K562 (cell line): ENCODE measurements around the gene PDE1A. TPM values are rescaled to one million over a fixed set of nuclear protein-coding genes. Genes with fewer than 3 reads are reported as not detected.

Experiments
- ATAC-seq: fragments of 200-7000 bp; cut with Tn5 transposase; 3 replicates; pipeline ENCODE4 v1.9.1; 2020; ENCODE audit warnings: moderate library complexity
- BruUV-seq: library from RNA; stranded (reverse); fragments of 400-500 nt; replicated peaks from 2 replicates; lab custom pipeline; 2021; lab: Mats Ljungman, UMichigan
- CTCF ChIA-PET: fragments of 300-600 bp; formaldehyde crosslinking; extraction: SDS; loops from one replicate; lab custom pipeline; 2021; ENCODE audit warnings: low intra/inter-chr PET ratio; lab: Yijun Ruan, JAX
- POLR2A ChIA-PET: fragments of 300-600, 350-650 bp; sonication (Branson Sonifier 250); formaldehyde crosslinking; extraction: SDS; loops from one replicate; lab custom pipeline; 2021; ENCODE audit warnings: antibody characterized with exemption, inconsistent platforms; lab: Yijun Ruan, JAX
- DNase-seq, 4 experiments: peaks; one replicate each; pipeline versions ENCODE4 v3.0.0 to v3.0.0-alpha.2; 2011 to 2018; ENCODE audit warnings: low spot score in 3 of 4, mixed read lengths in 3 of 4; ENCODE audit errors: extremely low read depth in 1 of 4
- FAIRE-seq: peaks from 2 replicates; lab custom pipeline; 2011; peaks lifted over from hg19 to GRCh38; lab: Jason Lieb, UNC
- H2AFZ ChIP-seq: 2 replicates; pipeline ENCODE4 v1.6.0; 2011; ENCODE audit warnings: low read depth, low read length, control low read depth, inconsistent platforms
- H3K27ac ChIP-seq: fragments of 200-600 bp; 3 replicates; pipeline ENCODE4 v1.8.0; 2011; ENCODE audit warnings: low read depth, mild to moderate bottlenecking, control low read depth, inconsistent platforms, low read length, moderate library complexity, mixed read lengths; ENCODE audit errors: extremely low read depth
- H3K27me3 ChIP-seq, 2 experiments: fragments of 300-600 bp in 1 of 2; 2 replicates in 1 of 2; 3 replicates in 1 of 2; pipeline versions ENCODE4 v1.6.0 to v1.8.0; 2011; ENCODE audit warnings: inconsistent platforms in 2 of 2, low read length in 2 of 2, mild to moderate bottlenecking in 1 of 2, mixed read lengths in 1 of 2, moderate library complexity in 1 of 2; ENCODE audit not compliant: control insufficient read depth in 2 of 2, insufficient read depth in 2 of 2
- H3K36me3 ChIP-seq: fragments of 300-600 bp; 3 replicates; pipeline ENCODE4 v1.8.0; 2011; ENCODE audit warnings: mild to moderate bottlenecking, low read length, inconsistent platforms; ENCODE audit not compliant: control insufficient read depth, insufficient read depth
- H3K4me1 ChIP-seq, 2 experiments: fragments of 200-600 bp in 1 of 2; replicated peaks in 1 of 2; 2 replicates in 1 of 2; 3 replicates in 1 of 2; pipeline versions ENCODE4 v1.5.1 to v1.8.0; 2011; ENCODE audit warnings: inconsistent platforms in 2 of 2, low read length in 2 of 2, mild to moderate bottlenecking in 1 of 2, mixed read lengths in 1 of 2, moderate library complexity in 1 of 2; ENCODE audit not compliant: control insufficient read depth in 2 of 2, insufficient read depth in 2 of 2
- H3K4me2 ChIP-seq: 2 replicates; pipeline ENCODE4 v1.6.1; 2011; ENCODE audit warnings: low read length, control low read depth, inconsistent platforms, mixed read lengths; ENCODE audit not compliant: insufficient read depth
- H3K4me3 ChIP-seq: fragments of 200-600 bp; sonication (generic), shearing (Covaris generic); 2 replicates; pipeline ENCODE4 v1.5.1; 2016; ENCODE audit warnings: control low read depth, inconsistent platforms
- H3K79me2 ChIP-seq: fragments of 200-600 bp; 3 replicates; pipeline ENCODE4 v1.8.0; 2011; ENCODE audit warnings: low read length, inconsistent platforms; ENCODE audit not compliant: control insufficient read depth, insufficient read depth
- H3K9ac ChIP-seq, 2 experiments: 2 replicates each; pipeline versions ENCODE4 v1.6.0 to v1.6.1; 2011; ENCODE audit warnings: low read depth in 2 of 2, low read length in 2 of 2, control low read depth in 1 of 2, inconsistent platforms in 1 of 2, mild to moderate bottlenecking in 1 of 2, mixed read lengths in 1 of 2; ENCODE audit not compliant: insufficient read depth in 1 of 2
- H3K9me1 ChIP-seq: one replicate; pipeline ENCODE4 v1.6.0; 2011; ENCODE audit warnings: inconsistent platforms, mild to moderate bottlenecking, low read length, moderate library complexity; ENCODE audit not compliant: control insufficient read depth, insufficient read depth
- H3K9me3 ChIP-seq: replicated peaks from 2 replicates; pipeline ENCODE4 v1.5.1; 2011; ENCODE audit warnings: low read depth, low read length, inconsistent platforms; ENCODE audit not compliant: control insufficient read depth, insufficient read depth
- H4K20me1 ChIP-seq: replicated peaks from 2 replicates; pipeline ENCODE4 v1.6.1; 2011; ENCODE audit warnings: low read length, inconsistent platforms, mixed read lengths; ENCODE audit not compliant: control insufficient read depth, insufficient read depth
- BRD9 ChIP-seq: fragments of 450-650 bp; IDR thresholded peaks from 2 replicates; pipeline ENCODE4 v1.6.1; 2018; ENCODE audit warnings: low read depth; ENCODE audit not compliant: partially characterized antibody
- DDX20 ChIP-seq: fragments of 450-650 bp; IDR thresholded peaks from 2 replicates; pipeline ENCODE4 v1.6.1; 2016; ENCODE audit warnings: missing genetic modification characterization, low read depth, mild to moderate bottlenecking, missing compliant biosample characterization, moderate library complexity
- NELFE ChIP-seq: IDR thresholded peaks from 2 replicates; pipeline ENCODE4 v1.6.1; 2011; ENCODE audit warnings: mild to moderate bottlenecking; ENCODE audit not compliant: insufficient read depth, insufficient read length
- PPARD ChIP-seq: fragments of 250-450 bp; sonication (Bioruptor Pico); IDR thresholded peaks from 2 replicates; pipeline ENCODE4 v1.8.0; 2022; ENCODE audit warnings: inconsistent platforms, mild to moderate bottlenecking, moderate library complexity
- RFX5 ChIP-seq: IDR thresholded peaks from 2 replicates; pipeline ENCODE4 v1.6.1; 2011; ENCODE audit warnings: low read depth, mild to moderate bottlenecking, improper control_type of control experiment, low read length
- TAF7 ChIP-seq: fragments of 450-650 bp; IDR thresholded peaks from 2 replicates; pipeline ENCODE4 v1.6.1; 2016; ENCODE audit warnings: missing genetic modification characterization, missing compliant biosample characterization
- TEAD1 ChIP-seq, 2 experiments: fragments of 450-650 bp in 1 of 2; sonication (generic) in 1 of 2; formaldehyde crosslinking; IDR thresholded peaks; 2 replicates each; pipeline versions ENCODE4 v1.4.0 to v1.8.0; 2020 to 2022; ENCODE audit warnings: mild to moderate bottlenecking in 2 of 2, missing genetic modification reagents in 1 of 2
- ZNF282 ChIP-seq: sonication (generic); formaldehyde crosslinking; IDR thresholded peaks from 2 replicates; pipeline ENCODE4 v1.8.1; 2023; ENCODE audit warnings: missing genetic modification reagents
- ZNF57 ChIP-seq: fragments of 450-650 bp; formaldehyde crosslinking; IDR thresholded peaks from 2 replicates; pipeline ENCODE4 v1.4.0; 2020; ENCODE audit warnings: mild to moderate bottlenecking, moderate library complexity
- ZNF668 ChIP-seq: fragments of 250-450 bp; sonication (Bioruptor Pico); IDR thresholded peaks from 2 replicates; pipeline ENCODE4 v1.8.0; 2022; ENCODE audit warnings: mild to moderate bottlenecking, inconsistent platforms
- WGBS: fragments of 100-300 bp; shearing (Covaris generic); methylation state at CpG from one replicate; pipeline ENCODE4 v1.1.6; 2016; ENCODE audit warnings: low coverage, mixed read lengths; ENCODE audit not compliant: insufficient coverage; ENCODE audit errors: missing lambda C conversion rate; 5-methylcytosine and 5-hydroxymethylcytosine counted together
- in situ Hi-C: fragments of 300-500 bp; cut with MboI; formaldehyde crosslinking; loops from 4 replicates; pipeline ENCODE4 v1.15.0; 2018; ENCODE audit warnings: inconsistent platforms, mixed read lengths
- intact Hi-C: fragments of 100-400 bp; cut with micrococcal nuclease; formaldehyde crosslinking; loops from 2 replicates; pipeline ENCODE4 v1.14.2; 2022
- polyA plus RNA-seq, 8 experiments: library from polyadenylated mRNA; depleted of rRNA in 4 of 8; stranded (reverse) in 5 of 8; unstranded in 3 of 8; fragments of >200 nt; fragmentation: Nextera tagmentation in 2 of 8; fragmentation: Illumina TruSeq in 1 of 8; extraction: Ambion mirVana in 2 of 8; extraction: Trizol in 1 of 8; gene quantifications; 2 replicates each; pipeline versions ENCODE4 v1.2.1 to v1.2.3, GENCODE V29; 2011 to 2014; ENCODE audit warnings: inconsistent platforms in 1 of 8, missing spikeins in 1 of 8
- total RNA-seq, 7 experiments: library from RNA; depleted of rRNA in 6 of 7; stranded (reverse); fragments of >200 nt in 6 of 7; fragmentation: Illumina TruSeq in 2 of 7; extraction: Trizol in 2 of 7; gene quantifications; 2 replicates each; pipeline versions ENCODE4 v1.2.1 to v1.2.3, GENCODE V29; 2011 to 2021; ENCODE audit warnings: low replicate concordance in 1 of 7
- TF ChIP-seq, protein P1 (sequence below): fragments of 450-650 bp; IDR thresholded peaks from 2 replicates; pipeline ENCODE4 v1.6.1; 2018; ENCODE audit not compliant: partially characterized antibody
- TF ChIP-seq, protein P2 (sequence below): sonication (generic); formaldehyde crosslinking; IDR thresholded peaks from 2 replicates; pipeline ENCODE4 v1.8.0; 2022; ENCODE audit warnings: missing genetic modification reagents, mild to moderate bottlenecking, borderline replicate concordance
- TF ChIP-seq, protein P3 (sequence below): IDR thresholded peaks from 2 replicates; pipeline ENCODE4 v1.6.1; 2016; ENCODE audit warnings: missing genetic modification characterization, missing compliant biosample characterization
- TF ChIP-seq, protein P4 (sequence below): sonication (generic); formaldehyde crosslinking; IDR thresholded peaks from 2 replicates; pipeline ENCODE4 v1.8.1; 2023; ENCODE audit warnings: mild to moderate bottlenecking, missing genetic modification reagents

PDE1A gene
- total and polyA plus RNA-seq, 9 of the 15 experiments (the other 6 are each of a cell fraction or from before 2014, with no cell fraction given) = 0.14 to 0.91 (median 0.32) TPM

DNA sequence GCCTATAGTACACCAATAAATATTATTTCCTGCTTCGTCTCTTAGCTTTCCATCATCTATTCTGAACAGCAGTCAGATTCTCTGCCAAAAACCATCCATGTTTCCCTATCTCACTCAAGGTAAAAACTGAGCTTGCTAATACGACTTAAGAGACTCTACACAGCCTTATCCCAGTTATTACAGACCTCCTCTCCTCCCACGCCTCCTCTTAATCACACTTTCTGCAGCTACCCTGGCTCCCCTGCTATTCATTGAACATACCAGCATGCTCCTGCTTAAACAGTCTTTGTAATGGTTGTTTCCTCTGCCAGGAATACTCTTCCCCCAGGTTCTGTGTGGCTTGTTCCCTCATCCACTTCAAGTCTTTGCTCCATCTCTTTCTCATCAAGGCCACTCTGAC, 81.5 kb downstream of the PDE1A start:
- ChIA-PET POLR2A (no interaction called here), CTCF (no interaction called here)
- Histone ChIP-seq H3K27me3 (no peaks in the 10 kb centered on the region), H4K20me1 (no peaks in the 10 kb centered on the region), H3K4me3 (no peak overlapping the region), H3K4me2 (no peak overlapping the region), H3K4me1 (no peaks in the 10 kb centered on the region), H3K9me1 (no peaks in the 10 kb centered on the region), H3K27ac (no peak overlapping the region), H3K36me3 (no peaks in the 10 kb centered on the region), H3K9me3 (no peaks in the 10 kb centered on the region; the same call in 1 of the 2 replicates), H3K9ac (no peak overlapping the region), H3K79me2 (no peaks in the 10 kb centered on the region), H2AFZ (no peak overlapping the region)
- BruUV-seq = no TSS peak
- TF ChIP-seq ZNF282 (CRISPR knock-in tag) (no peak), TAF7 (tag) (no peak), BRD9 (no peak), TEAD1 (CRISPR knock-in tag; IDR thresholded peaks at IDR 0.05) (no peak), DDX20 (tag) (no peak), RFX5 (no peak), ZNF57 (no peak), ZNF668 (CRISPR knock-in tag) (no peak), NELFE (no peak), PPARD (CRISPR knock-in tag) (no peak)
- TF ChIP-seq, protein P1, sequence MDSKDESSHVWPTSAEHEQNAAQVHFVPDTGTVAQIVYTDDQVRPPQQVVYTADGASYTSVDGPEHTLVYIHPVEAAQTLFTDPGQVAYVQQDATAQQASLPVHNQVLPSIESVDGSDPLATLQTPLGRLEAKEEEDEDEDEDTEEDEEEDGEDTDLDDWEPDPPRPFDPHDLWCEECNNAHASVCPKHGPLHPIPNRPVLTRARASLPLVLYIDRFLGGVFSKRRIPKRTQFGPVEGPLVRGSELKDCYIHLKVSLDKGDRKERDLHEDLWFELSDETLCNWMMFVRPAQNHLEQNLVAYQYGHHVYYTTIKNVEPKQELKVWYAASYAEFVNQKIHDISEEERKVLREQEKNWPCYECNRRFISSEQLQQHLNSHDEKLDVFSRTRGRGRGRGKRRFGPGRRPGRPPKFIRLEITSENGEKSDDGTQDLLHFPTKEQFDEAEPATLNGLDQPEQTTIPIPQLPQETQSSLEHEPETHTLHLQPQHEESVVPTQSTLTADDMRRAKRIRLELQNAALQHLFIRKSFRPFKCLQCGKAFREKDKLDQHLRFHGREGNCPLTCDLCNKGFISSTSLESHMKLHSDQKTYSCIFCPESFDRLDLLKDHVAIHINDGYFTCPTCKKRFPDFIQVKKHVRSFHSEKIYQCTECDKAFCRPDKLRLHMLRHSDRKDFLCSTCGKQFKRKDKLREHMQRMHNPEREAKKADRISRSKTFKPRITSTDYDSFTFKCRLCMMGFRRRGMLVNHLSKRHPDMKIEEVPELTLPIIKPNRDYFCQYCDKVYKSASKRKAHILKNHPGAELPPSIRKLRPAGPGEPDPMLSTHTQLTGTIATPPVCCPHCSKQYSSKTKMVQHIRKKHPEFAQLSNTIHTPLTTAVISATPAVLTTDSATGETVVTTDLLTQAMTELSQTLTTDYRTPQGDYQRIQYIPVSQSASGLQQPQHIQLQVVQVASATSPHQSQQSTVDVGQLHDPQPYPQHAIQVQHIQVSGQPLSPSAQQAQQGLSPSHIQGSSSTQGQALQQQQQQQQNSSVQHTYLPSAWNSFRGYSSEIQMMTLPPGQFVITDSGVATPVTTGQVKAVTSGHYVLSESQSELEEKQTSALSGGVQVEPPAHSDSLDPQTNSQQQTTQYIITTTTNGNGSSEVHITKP = no peak
- TF ChIP-seq, protein P2, sequence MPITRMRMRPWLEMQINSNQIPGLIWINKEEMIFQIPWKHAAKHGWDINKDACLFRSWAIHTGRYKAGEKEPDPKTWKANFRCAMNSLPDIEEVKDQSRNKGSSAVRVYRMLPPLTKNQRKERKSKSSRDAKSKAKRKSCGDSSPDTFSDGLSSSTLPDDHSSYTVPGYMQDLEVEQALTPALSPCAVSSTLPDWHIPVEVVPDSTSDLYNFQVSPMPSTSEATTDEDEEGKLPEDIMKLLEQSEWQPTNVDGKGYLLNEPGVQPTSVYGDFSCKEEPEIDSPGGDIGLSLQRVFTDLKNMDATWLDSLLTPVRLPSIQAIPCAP (CRISPR knock-in tag) = no peak
- TF ChIP-seq, protein P3, sequence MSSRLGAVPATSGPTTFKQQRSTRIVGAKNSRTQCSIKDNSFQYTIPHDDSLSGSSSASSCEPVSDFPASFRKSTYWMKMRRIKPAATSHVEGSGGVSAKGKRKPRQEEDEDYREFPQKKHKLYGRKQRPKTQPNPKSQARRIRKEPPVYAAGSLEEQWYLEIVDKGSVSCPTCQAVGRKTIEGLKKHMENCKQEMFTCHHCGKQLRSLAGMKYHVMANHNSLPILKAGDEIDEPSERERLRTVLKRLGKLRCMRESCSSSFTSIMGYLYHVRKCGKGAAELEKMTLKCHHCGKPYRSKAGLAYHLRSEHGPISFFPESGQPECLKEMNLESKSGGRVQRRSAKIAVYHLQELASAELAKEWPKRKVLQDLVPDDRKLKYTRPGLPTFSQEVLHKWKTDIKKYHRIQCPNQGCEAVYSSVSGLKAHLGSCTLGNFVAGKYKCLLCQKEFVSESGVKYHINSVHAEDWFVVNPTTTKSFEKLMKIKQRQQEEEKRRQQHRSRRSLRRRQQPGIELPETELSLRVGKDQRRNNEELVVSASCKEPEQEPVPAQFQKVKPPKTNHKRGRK (tag) = no peak
- TF ChIP-seq, protein P4, sequence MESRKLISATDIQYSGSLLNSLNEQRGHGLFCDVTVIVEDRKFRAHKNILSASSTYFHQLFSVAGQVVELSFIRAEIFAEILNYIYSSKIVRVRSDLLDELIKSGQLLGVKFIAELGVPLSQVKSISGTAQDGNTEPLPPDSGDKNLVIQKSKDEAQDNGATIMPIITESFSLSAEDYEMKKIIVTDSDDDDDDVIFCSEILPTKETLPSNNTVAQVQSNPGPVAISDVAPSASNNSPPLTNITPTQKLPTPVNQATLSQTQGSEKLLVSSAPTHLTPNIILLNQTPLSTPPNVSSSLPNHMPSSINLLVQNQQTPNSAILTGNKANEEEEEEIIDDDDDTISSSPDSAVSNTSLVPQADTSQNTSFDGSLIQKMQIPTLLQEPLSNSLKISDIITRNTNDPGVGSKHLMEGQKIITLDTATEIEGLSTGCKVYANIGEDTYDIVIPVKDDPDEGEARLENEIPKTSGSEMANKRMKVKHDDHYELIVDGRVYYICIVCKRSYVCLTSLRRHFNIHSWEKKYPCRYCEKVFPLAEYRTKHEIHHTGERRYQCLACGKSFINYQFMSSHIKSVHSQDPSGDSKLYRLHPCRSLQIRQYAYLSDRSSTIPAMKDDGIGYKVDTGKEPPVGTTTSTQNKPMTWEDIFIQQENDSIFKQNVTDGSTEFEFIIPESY = no peak
- WGBS = 3% methylated on average over 3 of the region's 3 CpGs
- ATAC-seq (no peak), DNase-seq (no peak), FAIRE-seq (no peak)
- intact Hi-C loops (no loop called here), in situ Hi-C loops (no loop called here)
